ENCODE data around the gene JCAD. TPM values are rescaled to one million over a fixed set of nuclear protein-coding genes. Genes with fewer than 3 reads are reported as not detected.

The JCAD gene
- total and polyA plus RNA-seq, 2 of the 8 experiments (the other 6 are each of a cell fraction or from before 2014, with no cell fraction given): 0.56 to 5.2 TPM

GRCh38 chr10:30093303-30093950 lies 34.0 kb upstream of the JCAD start (continued):
- TF ChIP-seq RAD21 (IDR thresholded peaks at IDR 0.05 in 1 of 2, conservative IDR thresholded peaks at IDR 0.05 in 1 of 2; ENCODE audit: low read depth in 2 of 2, low read length in 2 of 2) (no peak), TAF1 (IDR thresholded peaks at IDR 0.05; ENCODE audit: low read depth, low read length) (no peak)
